GM20000 (cell line): ENCODE data around the gene ATE1.

Experiments
- DNase-seq: peaks from one replicate; pipeline ENCODE4 v3.0.0; 2012; ENCODE audit warnings: low spot score
- CTCF ChIP-seq: IDR thresholded peaks from 2 replicates; pipeline ENCODE4 v1.5.1; 2012; ENCODE audit warnings: mild to moderate bottlenecking, control low read depth; ENCODE audit errors: extremely low read depth, missing control alignments

Gene ATE1

DNA sequence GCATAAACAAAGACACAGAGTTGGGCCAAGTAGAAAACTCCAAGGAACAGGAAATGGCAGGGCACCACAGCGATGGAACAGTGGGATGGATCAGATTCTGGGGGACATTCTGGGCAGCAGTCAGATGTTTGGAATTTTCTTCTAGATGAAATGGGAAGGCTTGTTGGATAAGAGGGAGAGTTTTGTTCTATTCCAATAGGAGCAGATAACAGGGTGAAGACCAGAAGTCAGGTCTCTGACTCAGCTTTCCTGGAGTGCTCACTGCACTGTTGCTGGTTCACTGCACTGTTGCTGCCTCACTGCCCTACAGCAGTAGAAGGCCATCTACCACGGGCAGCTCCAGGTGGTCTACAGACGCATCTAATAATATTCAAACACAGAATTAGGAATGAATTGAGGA lies 135.6 kb downstream of the ATE1 start:
- TF ChIP-seq CTCF, result no peak
- DNase-seq, result no peak

DNA sequence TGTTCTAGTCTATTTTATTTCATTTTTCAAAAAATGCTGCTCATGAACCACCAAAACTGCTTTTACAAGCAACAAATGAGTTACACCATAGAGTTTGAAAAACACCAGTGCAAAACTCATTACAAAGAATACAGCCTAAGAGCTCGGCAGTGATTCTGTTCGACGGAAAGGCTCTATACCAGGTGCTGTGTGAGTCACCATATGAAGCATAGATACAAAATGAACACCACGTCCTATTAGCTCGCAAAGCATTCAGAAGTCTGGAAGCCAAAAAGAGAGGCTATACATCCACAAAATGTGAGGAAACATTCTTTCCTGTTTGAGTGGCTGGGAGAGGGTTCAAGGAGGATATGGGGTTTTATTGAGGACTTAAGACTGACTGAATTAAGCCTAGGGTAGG lies 136.1 kb downstream of the ATE1 start:
- no peak for DNase-seq
- TF ChIP-seq CTCF, result no peak

GRCh38 chr10:121788717-121789116 lies 139.1 kb downstream of the ATE1 start:
- TF ChIP-seq CTCF, result no peak
- DNase-seq, result no peak

GRCh38 chr10:121788115-121788514 lies 139.7 kb downstream of the ATE1 start:
- no peak for TF ChIP-seq CTCF
- DNase-seq, result no peak

GRCh38 chr10:121787169-121787568 lies 140.7 kb downstream of the ATE1 start:
- no peak for TF ChIP-seq CTCF
- no peak for DNase-seq

GRCh38 chr10:121783782-121784372 lies 144.0 kb downstream of the ATE1 start:
- TF ChIP-seq CTCF, result no peak
- no peak for DNase-seq

DNA sequence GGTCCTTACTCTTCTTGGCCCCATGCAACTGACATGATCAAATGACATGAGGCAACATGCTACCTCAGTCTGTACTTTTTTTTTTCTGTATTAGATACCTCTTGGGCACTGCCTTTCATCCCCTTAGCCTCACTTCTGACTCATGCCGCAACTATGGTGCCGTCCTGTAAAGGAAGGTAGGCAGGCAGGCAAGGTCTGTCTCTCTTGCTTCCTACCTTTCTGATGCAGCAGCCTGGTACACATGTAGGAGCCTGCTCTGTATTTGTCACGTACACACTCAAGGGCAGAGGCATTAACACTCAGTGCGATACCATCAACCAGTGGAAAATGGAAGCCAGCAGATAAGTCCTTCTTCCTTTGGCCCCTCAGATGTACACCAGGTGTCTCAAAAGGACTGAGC lies 146.7 kb downstream of the ATE1 start:
- DNase-seq, result no peak

More for the DNA sequence above, 146.7 kb downstream of the ATE1 start:
- TF ChIP-seq CTCF, result no peak
